Stomach (tissue), 9 donors: ENCODE measurements around the gene MSL2. TPM values are rescaled to one million over a fixed set of nuclear protein-coding genes. Genes with fewer than 3 reads are reported as not detected.

Experiments
- DNase-seq, 2 donors: peaks; one replicate each; pipeline versions ENCODE4 v3.0.0 to v3.0.0-alpha.2; 2013 to 2019
- H3K27ac ChIP-seq, 5 donors: fragments of 200-600 bp in 4 of 5; sonication (generic) in 4 of 5; one replicate each; pipeline ENCODE4 v1.5.1; 2013 to 2019; ENCODE audit warnings: mild to moderate bottlenecking in 1 of 5, moderate library complexity in 1 of 5
- H3K27me3 ChIP-seq, 3 donors: fragments of 200-600 bp; sonication (generic); one replicate each; pipeline ENCODE4 v1.5.1; 2017 to 2019; ENCODE audit warnings: mixed run types in 1 of 3
- H3K36me3 ChIP-seq, 4 donors: fragments of 200-600 bp; sonication (generic); 1 replicate in 3 of 4; 2 replicates in 1 of 4; pipeline ENCODE4 v1.5.1; 2016 to 2019
- H3K4me1 ChIP-seq, 4 donors: fragments of 200-600 bp; sonication (generic); one replicate each; pipeline ENCODE4 v1.5.1; 2016 to 2019
- H3K4me3 ChIP-seq, 4 donors: fragments of 200-600 bp; sonication (generic) in 3 of 4; one replicate each; pipeline ENCODE4 v1.5.1; 2016 to 2019; ENCODE audit warnings: mild to moderate bottlenecking in 1 of 4
- H3K9me3 ChIP-seq, 4 donors: fragments of 200-600 bp; sonication (generic); one replicate each; pipeline ENCODE4 v1.5.1; 2016 to 2019
- EP300 ChIP-seq: sonication (generic); formaldehyde crosslinking; IDR thresholded peaks from one replicate; pipeline ENCODE4 v1.6.1; 2017; ENCODE audit warnings: antibody characterized with exemption
- POLR2A ChIP-seq, 4 donors: fragments of 450-650 bp; IDR thresholded peaks; one replicate each; pipeline ENCODE4 v1.6.1; 2016; ENCODE audit warnings: antibody characterized with exemption in 4 of 4, control low read depth in 2 of 4, mild to moderate bottlenecking in 1 of 4, moderate library complexity in 1 of 4
- POLR2AphosphoS5 ChIP-seq, 3 donors: sonication (generic); formaldehyde crosslinking; IDR thresholded peaks; one replicate each; pipeline ENCODE4 v1.6.1; 2016; ENCODE audit warnings: antibody characterized with exemption in 3 of 3
- WGBS, 5 donors: extraction: QIAGEN DNeasy Blood & Tissue Kit in 3 of 5; methylation state at CpG; one replicate each; pipeline versions ENCODE4 v1.1.5 to v1.1.7; 2013 to 2018; 5-methylcytosine and 5-hydroxymethylcytosine counted together
- intact Hi-C: fragments of 100-400 bp; cut with DNase I; formaldehyde crosslinking; loops from one replicate; pipeline ENCODE4 v1.15.1; 2023; ENCODE audit warnings: low total_unique reads
- polyA plus RNA-seq, 3 donors: library from polyadenylated mRNA; stranded (reverse); fragments of 200-250 nt; gene quantifications; one replicate each; pipeline ENCODE4 v1.2.3, GENCODE V29; 2013
- total RNA-seq, 5 donors: library from RNA; depleted of rRNA; stranded (reverse); fragments of >200 nt; gene quantifications; one replicate each; pipeline versions ENCODE4 v1.1.0 to v1.2.3, GENCODE V29; 2014 to 2016
- TF ChIP-seq, protein P1 (sequence below), 7 experiments: fragments of 450-650 bp in 4 of 7; fragments of 200-600 bp in 3 of 7; sonication (generic) in 3 of 7; IDR thresholded peaks; one replicate each; pipeline ENCODE4 v1.5.1; 2016 to 2019; ENCODE audit warnings: antibody characterized with exemption in 7 of 7, control low read depth in 2 of 7, mild to moderate bottlenecking in 1 of 7
- donor health status: healthy with polysubstance abuse.
- donor health status: Bipolar disorder and iron deficiency.
- donor health status: healthy.

Gene MSL2
- total and polyA plus RNA-seq, 8 donors, result 3.4 to 55.4 (median 18.6) TPM

DNA sequence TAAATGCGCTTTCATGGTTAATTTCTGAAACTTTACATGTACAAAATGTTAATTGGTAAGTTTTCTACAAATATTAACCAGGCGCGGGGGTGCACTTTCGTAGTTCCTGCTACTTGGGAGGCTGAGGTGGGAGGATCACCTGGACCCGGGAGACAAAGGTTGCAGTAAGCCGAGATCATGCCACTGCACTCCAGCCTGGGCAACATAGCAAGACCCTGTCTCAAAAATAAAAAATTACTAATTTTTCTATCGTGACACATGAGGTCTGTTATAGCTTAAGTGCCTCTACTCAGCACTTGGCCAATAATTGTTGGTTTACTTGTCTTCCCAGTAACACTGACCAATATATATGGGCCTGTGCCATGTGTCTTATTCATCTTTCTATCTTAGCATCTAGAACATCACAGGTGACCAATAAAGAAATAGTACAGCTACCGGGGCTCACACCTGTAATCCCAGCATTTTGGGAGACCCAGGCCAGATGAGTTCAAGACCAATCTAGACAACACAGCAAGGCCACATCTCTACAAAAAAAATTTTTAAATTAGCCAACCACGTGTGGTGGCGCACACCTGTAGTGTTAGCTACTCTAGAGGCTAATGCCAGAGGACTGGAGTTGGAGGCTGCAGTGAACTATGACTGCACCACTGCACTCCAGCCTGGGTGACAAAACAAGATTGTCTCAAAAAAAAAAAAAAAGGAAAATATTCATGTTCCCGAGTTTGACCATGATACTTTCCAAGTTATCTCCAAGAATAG is 6.1 kb downstream of the MSL2 start:
- Histone ChIP-seq H3K27me3 (no peaks in the 10 kb centered on the region), H3K4me3 (no peak overlapping the region), H3K27ac (no peak overlapping the region), H3K4me1 (peaks cover 56 to 88% (median 73%) of the 10 kb centered on the region in 4 donors), H3K36me3 (no peaks in the 10 kb centered on the region), H3K9me3 (no peaks in the 10 kb centered on the region)
- intact Hi-C loops, result no loop called here
- no peak for TF ChIP-seq POLR2A (IDR thresholded peaks at IDR 0.05)
- TF ChIP-seq POLR2AphosphoS5 (IDR thresholded peaks at IDR 0.05), result no peak
- TF ChIP-seq, protein P1, sequence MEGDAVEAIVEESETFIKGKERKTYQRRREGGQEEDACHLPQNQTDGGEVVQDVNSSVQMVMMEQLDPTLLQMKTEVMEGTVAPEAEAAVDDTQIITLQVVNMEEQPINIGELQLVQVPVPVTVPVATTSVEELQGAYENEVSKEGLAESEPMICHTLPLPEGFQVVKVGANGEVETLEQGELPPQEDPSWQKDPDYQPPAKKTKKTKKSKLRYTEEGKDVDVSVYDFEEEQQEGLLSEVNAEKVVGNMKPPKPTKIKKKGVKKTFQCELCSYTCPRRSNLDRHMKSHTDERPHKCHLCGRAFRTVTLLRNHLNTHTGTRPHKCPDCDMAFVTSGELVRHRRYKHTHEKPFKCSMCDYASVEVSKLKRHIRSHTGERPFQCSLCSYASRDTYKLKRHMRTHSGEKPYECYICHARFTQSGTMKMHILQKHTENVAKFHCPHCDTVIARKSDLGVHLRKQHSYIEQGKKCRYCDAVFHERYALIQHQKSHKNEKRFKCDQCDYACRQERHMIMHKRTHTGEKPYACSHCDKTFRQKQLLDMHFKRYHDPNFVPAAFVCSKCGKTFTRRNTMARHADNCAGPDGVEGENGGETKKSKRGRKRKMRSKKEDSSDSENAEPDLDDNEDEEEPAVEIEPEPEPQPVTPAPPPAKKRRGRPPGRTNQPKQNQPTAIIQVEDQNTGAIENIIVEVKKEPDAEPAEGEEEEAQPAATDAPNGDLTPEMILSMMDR (IDR thresholded peaks at IDR 0.05), result no peak
- no peak for TF ChIP-seq EP300
- no peak for DNase-seq
- 88 to 94% (median 93%) methylated on average over 11 of the region's 11 CpGs for WGBS, 5 donors

DNA sequence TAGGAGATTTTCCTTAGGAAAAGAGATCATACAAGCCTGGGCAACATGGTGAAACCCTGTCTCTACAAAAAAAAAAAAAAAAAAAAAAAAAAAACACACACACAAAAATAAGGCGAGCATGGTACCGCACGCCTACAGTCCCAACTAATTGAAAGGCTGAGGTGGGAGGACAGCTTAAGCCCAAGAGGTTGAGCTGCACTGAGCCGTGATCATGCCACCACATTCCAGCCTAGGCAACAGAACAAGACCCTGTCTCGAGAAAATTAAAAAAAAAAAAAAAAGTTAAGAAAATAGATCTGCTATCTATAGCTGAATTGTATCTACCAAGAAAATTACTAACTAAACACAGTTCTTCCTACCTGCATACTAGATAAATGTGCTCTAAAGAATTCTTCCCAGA is 7.1 kb downstream of the MSL2 start:
- no peaks in the 10 kb centered on the region for H3K36me3 ChIP-seq
- no peak for DNase-seq
- intact Hi-C loops, result no loop called here
- peaks cover 62 to 98% (median 77%) of the 10 kb centered on the region in 4 donors for H3K4me1 ChIP-seq
- no peaks in the 10 kb centered on the region for H3K27me3 ChIP-seq
- 68 to 85% (median 77%) methylated on average over 5 of the region's 5 CpGs for WGBS, 5 donors
- H3K27ac ChIP-seq, result no peak overlapping the region
- H3K9me3 ChIP-seq, result no peaks in the 10 kb centered on the region
- TF ChIP-seq EP300 (no peak), POLR2AphosphoS5 (IDR thresholded peaks at IDR 0.05) (no peak), POLR2A (IDR thresholded peaks at IDR 0.05) (no peak)
- TF ChIP-seq, protein P1 (IDR thresholded peaks at IDR 0.05), result no peak
- no peak overlapping the region for H3K4me3 ChIP-seq

DNA sequence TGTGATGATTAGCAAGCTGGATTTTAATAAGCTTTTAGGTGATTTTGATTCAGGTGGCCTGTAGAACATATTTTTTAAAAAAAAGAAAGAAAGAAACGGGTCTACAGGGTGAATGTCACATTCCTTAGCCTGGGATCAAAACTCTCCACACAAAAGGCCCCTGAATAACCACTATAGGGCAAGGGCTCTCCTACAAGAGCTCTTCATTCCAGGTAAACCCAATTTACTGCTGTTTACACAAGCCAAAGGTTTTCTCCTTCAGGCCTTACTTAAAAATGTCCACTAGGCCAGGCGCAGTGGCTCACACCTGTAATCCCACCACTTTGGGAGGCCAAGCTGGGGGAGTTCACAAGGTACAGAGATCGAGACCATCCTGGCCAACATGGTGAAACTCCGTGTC is 8.3 kb downstream of the MSL2 start:
- TF ChIP-seq POLR2AphosphoS5 (IDR thresholded peaks at IDR 0.05) (no peak), EP300 (no peak), POLR2A (IDR thresholded peaks at IDR 0.05) (no peak)
- TF ChIP-seq, protein P1 (IDR thresholded peaks at IDR 0.05), result no peak
- 59 to 75% (median 66%) methylated on average over 4 of the region's 4 CpGs for WGBS, 5 donors
- Histone ChIP-seq H3K27me3 (no peaks in the 10 kb centered on the region), H3K4me1 (peaks cover 62 to 99% (median 82%) of the 10 kb centered on the region in 4 donors), H3K27ac (no peak overlapping the region), H3K36me3 (no peaks in the 10 kb centered on the region), H3K9me3 (no peaks in the 10 kb centered on the region), H3K4me3 (no peak overlapping the region)
- intact Hi-C loops, result no loop called here
- no peak for DNase-seq

DNA sequence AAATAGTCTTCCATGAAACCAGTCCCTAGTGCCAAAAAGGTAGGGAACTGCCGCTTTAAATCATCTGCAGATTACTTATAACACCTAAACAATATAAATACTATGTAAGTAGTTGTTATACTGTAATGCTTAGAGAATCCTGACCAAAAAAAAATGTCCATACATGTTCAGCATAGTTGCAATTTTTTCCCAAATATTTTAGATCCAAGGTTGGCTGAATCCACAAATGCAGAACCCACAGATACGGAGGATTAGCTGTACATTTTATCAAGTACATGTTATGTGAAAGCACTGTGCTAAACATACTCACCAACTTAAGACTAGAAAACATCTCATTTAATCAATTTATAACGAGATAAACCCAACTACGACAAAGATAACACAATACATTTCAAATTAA is 9.3 kb downstream of the MSL2 start:
- intact Hi-C loops, result no loop called here
- no peak for DNase-seq
- no peaks in the 10 kb centered on the region for H3K9me3 ChIP-seq
- H3K4me1 ChIP-seq, result peaks cover 65 to 99% (median 83%) of the 10 kb centered on the region in 4 donors
- TF ChIP-seq POLR2AphosphoS5 (IDR thresholded peaks at IDR 0.05), result no peak
- TF ChIP-seq, protein P1 (IDR thresholded peaks at IDR 0.05), result no peak
- no peak for TF ChIP-seq POLR2A (IDR thresholded peaks at IDR 0.05)
- TF ChIP-seq EP300, result no peak
- no peaks in the 10 kb centered on the region for H3K27me3 ChIP-seq
- WGBS, 5 donors, result 33 to 54% (median 45%) methylated on average over 4 of the region's 4 CpGs
- H3K36me3 ChIP-seq, result no peaks in the 10 kb centered on the region
- H3K4me3 ChIP-seq, result no peak overlapping the region
- H3K27ac ChIP-seq, result no peak overlapping the region
